ENCODE data around the gene ATP5MC3.

The ATP5MC3 gene

GRCh38 chr2:175169191-175169590 is 12.3 kb downstream of the ATP5MC3 start:
- Histone ChIP-seq H2AK5ac (ENCODE audit: low read length) (no peak overlapping the region), H3K79me2 (ENCODE audit: control insufficient read depth, insufficient read depth, low read length, poor library complexity) (peaks cover 15% of the 10 kb centered on the region), H3K9me3 (ENCODE audit: insufficient read depth, low read depth, low read length) (no peaks in the 10 kb centered on the region), H2AFZ (ENCODE audit: insufficient read depth, low read length, poor library complexity) (no peak overlapping the region), H3K18ac (ENCODE audit: low read length) (no peak overlapping the region), H3K4me1 (ENCODE audit: control insufficient read depth in 1 of 2, insufficient read depth in 2 of 2, low read length in 2 of 2) (peaks cover 0 to 3% of the 10 kb centered on the region in 2 experiments), H4K12ac (ENCODE audit: low read depth, low read length) (no peak overlapping the region), H4K91ac (ENCODE audit: low read depth, low read length) (no peak overlapping the region), H3K4me3 (ENCODE audit: low read depth, low read length) (no peak overlapping the region), H3K27me3 (ENCODE audit: insufficient read depth, low read length) (no peaks in the 10 kb centered on the region), H2BK120ac (ENCODE audit: insufficient read depth, low read length, poor library complexity) (no peak overlapping the region), H3K27ac (ENCODE audit: low read depth, low read length) (no peak overlapping the region), H3K23ac (ENCODE audit: low read length) (no peak overlapping the region), H3K79me1 (ENCODE audit: low read length) (peaks cover 10% of the 10 kb centered on the region), H2BK12ac (ENCODE audit: low read length) (no peak overlapping the region), H3K4me2 (ENCODE audit: low read length) (no peak overlapping the region), H3K4ac (ENCODE audit: low read depth, low read length) (no peak overlapping the region), H3K36me3 (ENCODE audit: control insufficient read depth in 1 of 2, insufficient read depth in 2 of 2, low read length in 2 of 2) (peaks cover under 1 to 1% of the 10 kb centered on the region in 2 experiments), H4K8ac (ENCODE audit: low read depth, low read length) (no peak overlapping the region), H3K14ac (ENCODE audit: low read length) (no peak overlapping the region), H3K9ac (ENCODE audit: low read length) (no peak overlapping the region), H2BK5ac (ENCODE audit: low read depth, low read length, poor library complexity) (no peak overlapping the region)
- WGBS (ENCODE audit: extremely low coverage, insufficient coverage, insufficient read length) = no CpG with 5 or more reads among the region's 3 CpGs
- DNase-seq = no peak

DNA sequence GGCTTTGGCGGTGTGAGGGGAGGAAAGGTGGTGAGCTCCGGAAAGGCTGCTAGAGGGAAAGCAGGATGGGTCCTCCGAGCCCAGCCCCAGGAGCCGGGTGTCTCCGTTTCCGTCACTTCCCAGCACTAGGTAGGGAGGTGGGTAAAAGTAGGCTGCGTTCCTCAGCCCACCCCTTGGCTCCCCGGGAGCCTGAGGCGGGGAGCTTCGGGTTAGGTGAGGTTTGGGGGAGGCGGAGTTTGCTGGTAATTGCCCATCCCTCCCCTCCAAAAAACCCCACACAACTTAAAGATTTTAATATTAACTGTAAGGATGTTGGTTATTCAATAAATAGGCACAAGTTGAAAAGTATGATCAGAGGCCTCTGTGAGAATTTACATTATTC is 13.0 kb downstream of the ATP5MC3 start:
- Histone ChIP-seq H3K23ac (ENCODE audit: low read length) (no peak overlapping the region), H2BK12ac (ENCODE audit: low read length) (peak overlapping the region; percentile 71), H2AFZ (ENCODE audit: insufficient read depth, low read length, poor library complexity) (peak overlapping the region; percentile 87), H2AK5ac (ENCODE audit: low read length) (no peak overlapping the region), H3K4ac (ENCODE audit: low read depth, low read length) (peak overlapping the region; percentile 91), H3K4me2 (ENCODE audit: low read length) (peak overlapping the region; percentile 66), H3K4me1 (ENCODE audit: control insufficient read depth in 1 of 2, insufficient read depth in 2 of 2, low read length in 2 of 2) (peaks cover 0 to 3% of the 10 kb centered on the region in 2 experiments), H3K4me3 (ENCODE audit: low read depth, low read length) (peak overlapping the region; percentile 80), H3K9ac (ENCODE audit: low read length) (peak overlapping the region; percentile 88), H4K12ac (ENCODE audit: low read depth, low read length) (peak overlapping the region; percentile 92), H4K8ac (ENCODE audit: low read depth, low read length) (peak overlapping the region; percentile 99), H2BK5ac (ENCODE audit: low read depth, low read length, poor library complexity) (peak overlapping the region; percentile 95), H3K79me2 (ENCODE audit: control insufficient read depth, insufficient read depth, low read length, poor library complexity) (peaks cover 15% of the 10 kb centered on the region), H3K27me3 (ENCODE audit: insufficient read depth, low read length) (no peaks in the 10 kb centered on the region), H3K9me3 (ENCODE audit: insufficient read depth, low read depth, low read length) (no peaks in the 10 kb centered on the region), H3K36me3 (ENCODE audit: control insufficient read depth in 1 of 2, insufficient read depth in 2 of 2, low read length in 2 of 2) (peaks cover 0 to 2% of the 10 kb centered on the region in 2 experiments), H3K18ac (ENCODE audit: low read length) (peak overlapping the region; percentile 98), H3K14ac (ENCODE audit: low read length) (peak overlapping the region; percentile 99), H2BK120ac (ENCODE audit: insufficient read depth, low read length, poor library complexity) (peak overlapping the region; percentile 98), H3K79me1 (ENCODE audit: low read length) (peaks cover 10% of the 10 kb centered on the region), H4K91ac (ENCODE audit: low read depth, low read length) (peak overlapping the region; percentile 80), H3K27ac (ENCODE audit: low read depth, low read length) (peak overlapping the region; percentile 83)
- no peak for DNase-seq
- no CpG with 5 or more reads among the region's 11 CpGs for WGBS (ENCODE audit: extremely low coverage, insufficient coverage, insufficient read length)

DNA sequence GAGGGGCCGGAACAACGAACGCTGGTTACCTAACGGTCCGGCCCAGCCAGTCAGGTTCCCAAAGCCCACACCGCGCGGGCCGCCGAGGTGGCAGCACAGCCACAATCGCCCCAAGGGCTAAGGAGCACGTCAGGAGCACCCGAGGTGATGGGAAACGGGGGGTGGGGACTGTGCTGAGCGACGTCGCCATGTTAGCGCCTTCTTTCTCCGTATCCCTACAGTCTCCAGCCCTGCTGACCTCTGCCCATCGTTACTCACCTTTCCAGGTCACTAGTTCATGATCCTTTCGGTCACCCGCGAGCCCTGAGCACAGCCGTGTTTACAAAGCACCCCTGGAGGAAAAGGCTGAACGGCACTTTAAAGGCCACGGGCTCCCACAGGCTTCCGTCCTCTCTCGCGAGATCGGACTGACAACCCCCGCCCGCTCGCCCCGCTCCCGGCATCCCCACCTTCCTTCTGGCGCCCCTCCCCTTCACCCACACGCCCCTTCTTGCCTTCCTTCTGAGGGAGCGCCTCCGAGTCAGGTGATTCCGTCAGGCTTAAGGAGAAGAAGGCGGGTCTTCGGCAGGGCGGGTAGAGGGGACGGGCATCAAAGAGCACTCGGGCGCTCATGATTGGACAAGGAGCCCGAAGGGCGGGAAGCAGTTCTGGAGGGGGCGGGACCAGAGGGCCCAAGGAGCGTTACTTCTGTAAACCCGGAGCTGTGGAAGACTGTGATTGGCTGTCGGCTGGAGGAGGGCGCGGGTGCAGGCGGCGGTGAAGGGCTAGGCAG is 13.5 kb downstream of the ATP5MC3 start, which contains the start of gene ATF2:
ATF2 (minus strand) TSS at position 412 of the 772 bp plus-strand sequence. CDS start 31,760 bp downstream, outside the sequence.
- Histone ChIP-seq H2BK120ac (ENCODE audit: insufficient read depth, low read length, poor library complexity) (peak within 1 kb of the TSS; percentile 98), H3K9me3 (ENCODE audit: insufficient read depth, low read depth, low read length) (no peaks in the 10 kb centered on the region), H3K14ac (ENCODE audit: low read length) (peak within 1 kb of the TSS; percentile 99), H2AK5ac (ENCODE audit: low read length) (peak within 1 kb of the TSS; percentile 67), H3K4me1 (ENCODE audit: control insufficient read depth in 1 of 2, insufficient read depth in 2 of 2, low read length in 2 of 2) (peaks cover 0 to 3% of the 10 kb centered on the region in 2 experiments), H3K4me3 (ENCODE audit: low read depth, low read length) (peak within 1 kb of the TSS; percentile 94), H3K9ac (ENCODE audit: low read length) (peak within 1 kb of the TSS; percentile 88), H2BK5ac (ENCODE audit: low read depth, low read length, poor library complexity) (peak within 1 kb of the TSS; percentile 95), H3K27ac (ENCODE audit: low read depth, low read length) (peak within 1 kb of the TSS; percentile 83), H4K91ac (ENCODE audit: low read depth, low read length) (peak within 1 kb of the TSS; percentile 88), H3K18ac (ENCODE audit: low read length) (peak within 1 kb of the TSS; percentile 98), H3K27me3 (ENCODE audit: insufficient read depth, low read length) (no peaks in the 10 kb centered on the region), H3K36me3 (ENCODE audit: control insufficient read depth in 1 of 2, insufficient read depth in 2 of 2, low read length in 2 of 2) (peaks cover 0 to 2% of the 10 kb centered on the region in 2 experiments), H3K4me2 (ENCODE audit: low read length) (peak within 1 kb of the TSS; percentile 87), H2AFZ (ENCODE audit: insufficient read depth, low read length, poor library complexity) (peak within 1 kb of the TSS; percentile 87), H3K23ac (ENCODE audit: low read length) (no peak within 1 kb of the TSS), H2BK12ac (ENCODE audit: low read length) (peak within 1 kb of the TSS; percentile 71), H3K4ac (ENCODE audit: low read depth, low read length) (peak within 1 kb of the TSS; percentile 92), H4K12ac (ENCODE audit: low read depth, low read length) (peak within 1 kb of the TSS; percentile 92), H3K79me1 (ENCODE audit: low read length) (peaks cover 10% of the 10 kb centered on the region), H3K79me2 (ENCODE audit: control insufficient read depth, insufficient read depth, low read length, poor library complexity) (peaks cover 15% of the 10 kb centered on the region), H4K8ac (ENCODE audit: low read depth, low read length) (peak within 1 kb of the TSS; percentile 99)
- no CpG with 5 or more reads among the region's 56 CpGs for WGBS (ENCODE audit: extremely low coverage, insufficient coverage, insufficient read length)
- DNase-seq = peak; percentile 99 to 100

DNA sequence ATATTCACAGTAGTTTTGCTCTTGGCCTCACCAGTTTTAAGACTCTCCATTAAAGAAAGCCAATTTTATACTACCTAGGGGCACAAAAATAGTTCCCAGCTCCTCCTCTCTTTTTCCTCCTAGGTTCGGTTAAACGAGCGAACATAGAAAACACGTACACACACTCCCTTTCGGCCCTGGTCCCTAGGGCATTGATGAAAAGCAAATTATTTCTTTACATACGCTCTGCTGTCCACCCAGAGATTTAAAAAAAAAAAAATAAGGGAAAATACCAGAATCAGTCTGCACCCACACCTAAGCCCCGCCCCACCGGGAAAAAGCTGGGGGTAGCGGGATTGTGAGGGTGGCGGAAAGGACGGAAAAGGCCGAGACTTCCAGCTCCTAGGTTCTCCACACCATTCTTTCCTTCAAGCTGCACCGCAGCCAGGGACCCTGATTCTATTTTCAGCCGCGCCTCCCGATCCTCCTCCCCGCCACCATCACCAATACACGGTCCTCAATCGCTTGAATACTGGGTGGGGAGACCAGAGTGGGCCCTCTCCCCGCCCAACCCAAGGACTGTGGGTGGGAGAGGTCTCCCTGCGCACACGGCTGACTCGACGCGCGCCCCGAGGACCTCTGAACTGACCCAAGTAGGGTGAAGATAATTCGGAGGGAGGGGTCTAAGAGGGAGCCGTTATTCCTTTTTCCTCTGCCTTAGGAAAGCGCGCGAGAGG is 14.3 kb downstream of the ATP5MC3 start:
- WGBS (ENCODE audit: extremely low coverage, insufficient coverage, insufficient read length) = no CpG with 5 or more reads among the region's 32 CpGs
- Histone ChIP-seq H2AFZ (ENCODE audit: insufficient read depth, low read length, poor library complexity) (peak overlapping the region; percentile 76), H3K4ac (ENCODE audit: low read depth, low read length) (peak overlapping the region; percentile 92), H4K12ac (ENCODE audit: low read depth, low read length) (peak overlapping the region; percentile 92), H2BK5ac (ENCODE audit: low read depth, low read length, poor library complexity) (peak overlapping the region; percentile 47), H3K23ac (ENCODE audit: low read length) (no peak overlapping the region), H3K79me2 (ENCODE audit: control insufficient read depth, insufficient read depth, low read length, poor library complexity) (peaks cover 15% of the 10 kb centered on the region), H2BK120ac (ENCODE audit: insufficient read depth, low read length, poor library complexity) (peak overlapping the region; percentile 89), H3K27me3 (ENCODE audit: insufficient read depth, low read length) (no peaks in the 10 kb centered on the region), H3K4me1 (ENCODE audit: control insufficient read depth in 1 of 2, insufficient read depth in 2 of 2, low read length in 2 of 2) (peaks cover 0 to 3% of the 10 kb centered on the region in 2 experiments), H3K9ac (ENCODE audit: low read length) (peak overlapping the region; percentile 88), H2BK12ac (ENCODE audit: low read length) (no peak overlapping the region), H3K4me3 (ENCODE audit: low read depth, low read length) (peak overlapping the region; percentile 94), H3K79me1 (ENCODE audit: low read length) (peaks cover 10% of the 10 kb centered on the region), H3K14ac (ENCODE audit: low read length) (peak overlapping the region; percentile 95), H3K18ac (ENCODE audit: low read length) (peak overlapping the region; percentile 93), H2AK5ac (ENCODE audit: low read length) (peak overlapping the region; percentile 8), H3K9me3 (ENCODE audit: insufficient read depth, low read depth, low read length) (no peaks in the 10 kb centered on the region), H3K36me3 (ENCODE audit: control insufficient read depth in 1 of 2, insufficient read depth in 2 of 2, low read length in 2 of 2) (peaks cover 0 to 2% of the 10 kb centered on the region in 2 experiments), H3K4me2 (ENCODE audit: low read length) (peak overlapping the region; percentile 87), H3K27ac (ENCODE audit: low read depth, low read length) (peak overlapping the region; percentile 67), H4K91ac (ENCODE audit: low read depth, low read length) (peak overlapping the region; percentile 88), H4K8ac (ENCODE audit: low read depth, low read length) (peak overlapping the region; percentile 88)
- peak in 1 of 2 donors; percentile 47 for DNase-seq
